Psoas muscle (tissue), 8 donors: ENCODE data around the gene BANF2. TPM values are rescaled to one million over a fixed set of nuclear protein-coding genes. Genes with fewer than 3 reads are reported as not detected.

Experiments used
- ATAC-seq, 4 donors: fragments of 200-7000 bp; cut with Tn5 transposase; one replicate each; pipeline ENCODE4 v1.9.1; 2020; ENCODE audit warnings: moderate library complexity in 3 of 4, mild to moderate bottlenecking in 2 of 4
- DNase-seq, 2 donors: peaks; one replicate each; pipeline ENCODE4 v3.0.0-alpha.2; 2020
- H3K27ac ChIP-seq: fragments of 200-600 bp; one replicate; pipeline ENCODE4 v1.8.0; 2022
- H3K27me3 ChIP-seq, 3 donors: fragments of 200-600 bp in 1 of 3; one replicate each; pipeline versions ENCODE4 v1.6.1 to v1.8.0; 2013 to 2022; ENCODE audit warnings: low read length in 2 of 3, mild to moderate bottlenecking in 2 of 3, moderate library complexity in 1 of 3; ENCODE audit not compliant: insufficient read depth in 3 of 3
- H3K36me3 ChIP-seq, 2 donors: fragments of 200-600 bp in 1 of 2; one replicate each; pipeline versions ENCODE4 v1.6.1 to v1.8.0; 2013 to 2022; ENCODE audit warnings: low read depth in 1 of 2, mild to moderate bottlenecking in 1 of 2, moderate library complexity in 1 of 2; ENCODE audit not compliant: insufficient read depth in 1 of 2
- H3K4me1 ChIP-seq: fragments of 200-600 bp; one replicate; pipeline ENCODE4 v1.8.0; 2022
- H3K4me3 ChIP-seq: fragments of 200-600 bp; one replicate; pipeline ENCODE4 v1.8.0; 2022; ENCODE audit warnings: mild to moderate bottlenecking
- H3K9me3 ChIP-seq: fragments of 200-600 bp; one replicate; pipeline ENCODE4 v1.8.0; 2022
- CTCF ChIP-seq: fragments of 200-600 bp; IDR thresholded peaks from one replicate; pipeline ENCODE4 v1.8.0; 2022; ENCODE audit warnings: antibody characterized with exemption
- WGBS, 3 donors: extraction: QIAGEN DNeasy Blood & Tissue Kit; methylation state at CpG; one replicate each; pipeline versions ENCODE4 v1.1.6 to v1.1.7; 2013; 5-methylcytosine and 5-hydroxymethylcytosine counted together
- intact Hi-C, 2 donors: fragments of 100-400 bp; cut with DNase I; formaldehyde crosslinking; loops; one replicate each; pipeline versions ENCODE4 v1.11.0 to v1.14.2; 2022
- polyA plus RNA-seq, 3 donors: library from polyadenylated mRNA; stranded (reverse); fragments of 200-250 nt; gene quantifications; one replicate each; pipeline ENCODE4 v1.2.3, GENCODE V29; 2013
- total RNA-seq, 4 donors: library from RNA; stranded (reverse); fragmentation: NEBNext Ultra II Directional in 2 of 4; extraction: Animal tissue kit (Norgen Biotek cat#: 25700) in 2 of 4; gene quantifications; one replicate each; pipeline versions ENCODE4 v1.2.1 to v1.2.4, GENCODE V29; 2021 to 2023
- donor health status: healthy with polysubstance abuse.
- donor health status: DM: no; HTN: no; CAD: no; lungs with moderate emphysema.
- donor health status: Bipolar disorder and iron deficiency.
- donor health status: healthy.
- donor health status: DM: yes; HTN: yes; CAD: no.
- donor health status: DM: no; HTN: no; CAD: no.
- donor health status: DM: no; HTN: no; CAD: no.
- donor health status: DM: yes; HTN: yes; CAD: no.

The BANF2 gene
- total and polyA plus RNA-seq, 7 donors, result not detected

- DNase-seq (no peak), ATAC-seq (no peak)
- Histone ChIP-seq H3K4me3 (no peak overlapping the region), H3K27me3 (no peaks in the 10 kb centered on the region), H3K4me1 (no peaks in the 10 kb centered on the region), H3K9me3 (no peaks in the 10 kb centered on the region), H3K27ac (no peak overlapping the region), H3K36me3 (no peaks in the 10 kb centered on the region)
- no peak for TF ChIP-seq CTCF
- WGBS, 3 donors, result 87 to 93% (median 89%) methylated on average over 12 of the region's 12 CpGs
- intact Hi-C loops, result loop anchor here in 1 of 2 donors (5.0 kb wide), 1 partner anchor 68 kb away; no protein-coding TSS in a partner anchor
Observed at GRCh38 chr20:17709361-17710293, 9.9 kb downstream of the BANF2 start.

GRCh38 chr20:17710379-17711266 is 10.9 kb downstream of the BANF2 start:
- DNase-seq (no peak), ATAC-seq (no peak)
- H3K4me1 ChIP-seq, result no peaks in the 10 kb centered on the region
- H3K27me3 ChIP-seq, result no peaks in the 10 kb centered on the region
- H3K9me3 ChIP-seq, result no peaks in the 10 kb centered on the region
- no peaks in the 10 kb centered on the region for H3K36me3 ChIP-seq
- intact Hi-C loops, result no loop called here
- H3K4me3 ChIP-seq, result no peak overlapping the region
- TF ChIP-seq CTCF, result no peak
- H3K27ac ChIP-seq, result no peak overlapping the region
- 71 to 76% (median 75%) methylated on average over 21 of the region's 21 CpGs for WGBS, 3 donors

- TF ChIP-seq CTCF, result no peak
- H3K36me3 ChIP-seq, result no peaks in the 10 kb centered on the region
- ATAC-seq (no peak), DNase-seq (no peak)
- H3K27ac ChIP-seq, result no peak overlapping the region
- WGBS, 3 donors, result 85 to 93% (median 87%) methylated on average over 5 of the region's 5 CpGs
- intact Hi-C loops, result no loop called here
- H3K4me3 ChIP-seq, result no peak overlapping the region
- H3K9me3 ChIP-seq, result no peaks in the 10 kb centered on the region
- no peaks in the 10 kb centered on the region for H3K27me3 ChIP-seq
- no peaks in the 10 kb centered on the region for H3K4me1 ChIP-seq
Observed at GRCh38 chr20:17711267-17711627, 11.5 kb downstream of the BANF2 start.

GRCh38 chr20:17712201-17712600 is 12.4 kb downstream of the BANF2 start:
- Histone ChIP-seq H3K36me3 (no peaks in the 10 kb centered on the region), H3K27me3 (no peaks in the 10 kb centered on the region), H3K9me3 (no peaks in the 10 kb centered on the region), H3K4me3 (no peak overlapping the region), H3K4me1 (no peaks in the 10 kb centered on the region), H3K27ac (no peak overlapping the region)
- intact Hi-C loops, result no loop called here
- WGBS, 3 donors, result 90 to 95% (median 94%) methylated on average over 4 of the region's 4 CpGs
- ATAC-seq (no peak), DNase-seq (no peak)
- TF ChIP-seq CTCF, result no peak
